ENCODE data around the gene IL19.
"Not testable (repeated sequence)": the region's sequence is repeated elsewhere in the genome, so short reads cannot be mapped to it uniquely, and the experiment has no call there.

DNA sequence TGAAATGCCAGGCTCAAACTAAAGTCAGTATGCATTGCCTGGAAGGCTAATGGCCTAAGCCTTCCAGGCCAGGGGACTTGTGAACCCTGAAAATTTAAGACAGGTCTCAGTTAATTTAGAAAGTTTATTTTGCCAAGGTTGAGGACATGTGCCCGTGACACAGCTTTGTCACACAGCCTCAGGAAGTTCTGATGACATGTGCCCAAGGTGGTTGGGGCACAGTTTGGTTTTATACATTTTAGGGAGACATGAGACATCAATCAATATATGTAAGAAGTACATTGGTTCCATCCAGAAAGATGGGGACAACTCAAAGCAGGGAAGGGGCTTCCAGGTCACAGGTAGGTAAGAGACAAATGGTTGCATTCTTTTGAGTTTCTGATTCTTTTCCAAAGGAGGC, 4.8 kb upstream of the IL19 start:
- TF ChIP-seq, protein P1, sequence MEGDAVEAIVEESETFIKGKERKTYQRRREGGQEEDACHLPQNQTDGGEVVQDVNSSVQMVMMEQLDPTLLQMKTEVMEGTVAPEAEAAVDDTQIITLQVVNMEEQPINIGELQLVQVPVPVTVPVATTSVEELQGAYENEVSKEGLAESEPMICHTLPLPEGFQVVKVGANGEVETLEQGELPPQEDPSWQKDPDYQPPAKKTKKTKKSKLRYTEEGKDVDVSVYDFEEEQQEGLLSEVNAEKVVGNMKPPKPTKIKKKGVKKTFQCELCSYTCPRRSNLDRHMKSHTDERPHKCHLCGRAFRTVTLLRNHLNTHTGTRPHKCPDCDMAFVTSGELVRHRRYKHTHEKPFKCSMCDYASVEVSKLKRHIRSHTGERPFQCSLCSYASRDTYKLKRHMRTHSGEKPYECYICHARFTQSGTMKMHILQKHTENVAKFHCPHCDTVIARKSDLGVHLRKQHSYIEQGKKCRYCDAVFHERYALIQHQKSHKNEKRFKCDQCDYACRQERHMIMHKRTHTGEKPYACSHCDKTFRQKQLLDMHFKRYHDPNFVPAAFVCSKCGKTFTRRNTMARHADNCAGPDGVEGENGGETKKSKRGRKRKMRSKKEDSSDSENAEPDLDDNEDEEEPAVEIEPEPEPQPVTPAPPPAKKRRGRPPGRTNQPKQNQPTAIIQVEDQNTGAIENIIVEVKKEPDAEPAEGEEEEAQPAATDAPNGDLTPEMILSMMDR (IDR thresholded peaks at IDR 0.05), result not testable (repeated sequence)
- not testable (repeated sequence) for TF ChIP-seq POLR2A (IDR thresholded peaks at IDR 0.05)
